Endodermal cell (in vitro differentiated cells): ENCODE data around the gene TNK2. TPM values are rescaled to one million over a fixed set of nuclear protein-coding genes. Genes with fewer than 3 reads are reported as not detected.

Experiments used
- DNase-seq: peaks from one replicate; pipeline ENCODE4 v3.0.0-alpha.2; 2017
- H3K27ac ChIP-seq: 2 replicates; pipeline ENCODE4 v1.5.1; 2013; ENCODE audit warnings: mild to moderate bottlenecking, low read depth, low read length, moderate library complexity
- H3K27me3 ChIP-seq: 2 replicates; pipeline ENCODE4 v1.6.1; 2013; ENCODE audit warnings: mild to moderate bottlenecking, low read length, moderate library complexity; ENCODE audit not compliant: insufficient read depth, control insufficient read depth, poor library complexity, severe bottlenecking
- H3K36me3 ChIP-seq: 2 replicates; pipeline ENCODE4 v1.7.0; 2013; ENCODE audit warnings: mild to moderate bottlenecking, low read length, moderate library complexity; ENCODE audit not compliant: control insufficient read depth, insufficient read depth
- H3K4me1 ChIP-seq: one replicate; pipeline ENCODE4 v1.7.0; 2013; ENCODE audit warnings: low read length; ENCODE audit not compliant: control insufficient read depth, insufficient read depth
- H3K4me3 ChIP-seq: 2 replicates; pipeline ENCODE4 v1.5.1; 2013; ENCODE audit warnings: mild to moderate bottlenecking, low read length, moderate library complexity
- H3K9ac ChIP-seq: 2 replicates; pipeline ENCODE4 v1.6.1; 2013; ENCODE audit warnings: mild to moderate bottlenecking, low read length, moderate library complexity; ENCODE audit not compliant: poor library complexity, severe bottlenecking; ENCODE audit errors: extremely low read depth
- H3K9me3 ChIP-seq: 2 replicates; pipeline ENCODE4 v1.6.1; 2013; ENCODE audit warnings: mild to moderate bottlenecking, low read length, moderate library complexity; ENCODE audit not compliant: control insufficient read depth
- H3K27ac Mint-ChIP-seq: 2 replicates; pipeline ENCODE4 v1.8.0; 2020; ENCODE audit warnings: mixed read lengths
- H3K27me3 Mint-ChIP-seq: 2 replicates; pipeline ENCODE4 v1.8.0; 2021; ENCODE audit warnings: mild to moderate bottlenecking, mixed read lengths; ENCODE audit not compliant: insufficient read depth
- H3K36me3 Mint-ChIP-seq: 2 replicates; pipeline ENCODE4 v1.8.0; 2020; ENCODE audit warnings: low read depth, mixed read lengths
- H3K4me1 Mint-ChIP-seq: 2 replicates; pipeline ENCODE4 v1.8.0; 2020; ENCODE audit warnings: mixed read lengths
- H3K4me3 Mint-ChIP-seq: 2 replicates; pipeline ENCODE4 v1.8.0; 2020; ENCODE audit warnings: mild to moderate bottlenecking, moderate library complexity, mixed read lengths
- H3K9me3 Mint-ChIP-seq: 2 replicates; pipeline ENCODE4 v1.8.0; 2020; ENCODE audit warnings: mild to moderate bottlenecking, mixed read lengths
- WGBS, 2 experiments: methylation state at CpG; one replicate each; pipeline versions ENCODE4 v1.1.5 to v1.1.7; 2013; ENCODE audit warnings: missing lambda C conversion rate in 2 of 2, mixed read lengths in 1 of 2; ENCODE audit not compliant: insufficient coverage in 1 of 2, insufficient read length in 1 of 2; 5-methylcytosine and 5-hydroxymethylcytosine counted together
- total RNA-seq, 2 donors: library from RNA; stranded (reverse); fragmentation: NEBNext Ultra II Directional in 1 of 2; extraction: Animal tissue kit (Norgen Biotek cat#: 25700) in 1 of 2; gene quantifications; 2 replicates in 1 of 2; 3 replicates in 1 of 2; pipeline ENCODE4 v1.2.1, GENCODE V29; 2021
- TF ChIP-seq, protein P1 (sequence below): fragments of 200-600 bp; sonication (generic); conservative IDR thresholded peaks from 2 replicates; pipeline ENCODE4 v1.5.0; 2021; ENCODE audit warnings: antibody characterized with exemption, mild to moderate bottlenecking

TNK2 gene
- total RNA-seq, 2 donors from 2014 or later = 53.2 to 85.7 TPM

DNA sequence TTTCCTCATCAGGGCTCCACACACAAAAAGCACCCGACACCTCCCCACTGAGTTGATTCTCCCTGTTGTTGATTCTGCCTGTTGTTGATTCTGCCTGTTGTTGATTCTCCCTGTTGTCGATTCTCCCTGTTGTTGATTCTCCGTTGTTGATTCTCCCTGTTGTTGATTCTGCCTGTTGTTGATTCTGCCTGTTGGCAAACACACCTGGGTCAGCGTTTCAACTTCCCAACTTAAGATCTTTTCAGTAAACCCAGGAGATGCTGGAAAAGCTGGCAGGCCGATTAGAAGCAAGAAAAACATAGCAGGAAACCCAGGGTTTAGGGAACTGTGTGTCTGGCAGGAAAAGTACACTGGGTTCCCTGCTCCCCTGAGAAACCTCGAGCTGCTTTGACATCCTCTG is 47.9 kb downstream of the TNK2 start:
- Histone ChIP-seq H3K4me1 (peaks cover 4% of the 10 kb centered on the region), H3K9me3 (no peaks in the 10 kb centered on the region), H3K27me3 (no peaks in the 10 kb centered on the region), H3K36me3 (peaks cover 2% of the 10 kb centered on the region), H3K9ac (no peak overlapping the region), H3K27ac (peak overlapping the region; percentile 8), H3K4me3 (no peak overlapping the region)
- 68 to 81% methylated on average over 3 to 6 of the region's 6 CpGs for WGBS, 2 experiments
- H3K27me3 Mint-ChIP-seq = no peaks in the 10 kb centered on the region
- no peak for DNase-seq
- TF ChIP-seq, protein P1, sequence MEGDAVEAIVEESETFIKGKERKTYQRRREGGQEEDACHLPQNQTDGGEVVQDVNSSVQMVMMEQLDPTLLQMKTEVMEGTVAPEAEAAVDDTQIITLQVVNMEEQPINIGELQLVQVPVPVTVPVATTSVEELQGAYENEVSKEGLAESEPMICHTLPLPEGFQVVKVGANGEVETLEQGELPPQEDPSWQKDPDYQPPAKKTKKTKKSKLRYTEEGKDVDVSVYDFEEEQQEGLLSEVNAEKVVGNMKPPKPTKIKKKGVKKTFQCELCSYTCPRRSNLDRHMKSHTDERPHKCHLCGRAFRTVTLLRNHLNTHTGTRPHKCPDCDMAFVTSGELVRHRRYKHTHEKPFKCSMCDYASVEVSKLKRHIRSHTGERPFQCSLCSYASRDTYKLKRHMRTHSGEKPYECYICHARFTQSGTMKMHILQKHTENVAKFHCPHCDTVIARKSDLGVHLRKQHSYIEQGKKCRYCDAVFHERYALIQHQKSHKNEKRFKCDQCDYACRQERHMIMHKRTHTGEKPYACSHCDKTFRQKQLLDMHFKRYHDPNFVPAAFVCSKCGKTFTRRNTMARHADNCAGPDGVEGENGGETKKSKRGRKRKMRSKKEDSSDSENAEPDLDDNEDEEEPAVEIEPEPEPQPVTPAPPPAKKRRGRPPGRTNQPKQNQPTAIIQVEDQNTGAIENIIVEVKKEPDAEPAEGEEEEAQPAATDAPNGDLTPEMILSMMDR = no peak
- no peaks in the 10 kb centered on the region for H3K9me3 Mint-ChIP-seq
- H3K4me1 Mint-ChIP-seq = peaks cover 30% of the 10 kb centered on the region
- H3K27ac Mint-ChIP-seq = peak overlapping the region; percentile 87
- peaks cover 7% of the 10 kb centered on the region for H3K36me3 Mint-ChIP-seq
- H3K4me3 Mint-ChIP-seq = peak overlapping the region; percentile 29

DNA sequence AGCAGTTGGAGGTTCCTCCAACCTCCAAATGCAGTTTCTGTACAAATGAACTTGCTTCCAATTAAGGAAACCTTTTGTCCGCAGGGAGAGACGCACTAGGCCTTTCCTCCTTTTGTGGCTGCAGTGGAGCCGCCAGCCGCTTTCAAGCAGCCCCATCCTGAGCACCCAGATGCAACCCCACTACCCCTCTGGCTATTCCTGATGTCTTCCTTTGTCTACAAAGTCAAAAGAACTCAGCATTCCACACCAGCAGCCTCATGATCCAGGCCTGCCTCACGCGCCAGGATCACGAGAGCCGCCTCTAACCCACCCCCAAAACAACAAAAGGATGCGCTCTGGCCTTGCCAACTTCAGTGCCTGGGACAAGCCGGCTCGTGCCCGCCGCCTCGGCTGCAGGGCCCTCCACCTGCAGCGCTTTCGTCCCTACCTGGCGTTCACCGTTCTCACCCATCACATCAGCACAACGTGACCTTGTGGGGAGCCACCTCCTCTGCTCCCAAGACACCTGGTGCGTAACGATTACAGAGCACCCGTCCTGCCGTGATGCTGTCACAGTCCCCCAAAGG is 48.4 kb downstream of the TNK2 start:
- H3K27me3 Mint-ChIP-seq = no peaks in the 10 kb centered on the region
- H3K9me3 Mint-ChIP-seq = no peaks in the 10 kb centered on the region
- Histone ChIP-seq H3K27ac (peak overlapping the region; percentile 3), H3K9me3 (no peaks in the 10 kb centered on the region), H3K9ac (peak overlapping the region; percentile 28), H3K27me3 (no peaks in the 10 kb centered on the region), H3K4me3 (no peak overlapping the region), H3K36me3 (no peaks in the 10 kb centered on the region), H3K4me1 (peaks cover 4% of the 10 kb centered on the region)
- WGBS, 2 experiments = 90 to 93% methylated on average over 13 to 23 of the region's 23 CpGs
- peaks cover 4% of the 10 kb centered on the region for H3K36me3 Mint-ChIP-seq
- peak; percentile 61 for DNase-seq
- peak overlapping the region; percentile 87 for H3K27ac Mint-ChIP-seq
- peak overlapping the region; percentile 29 for H3K4me3 Mint-ChIP-seq
- peaks cover 30% of the 10 kb centered on the region for H3K4me1 Mint-ChIP-seq
- TF ChIP-seq, protein P1 = no peak

DNA sequence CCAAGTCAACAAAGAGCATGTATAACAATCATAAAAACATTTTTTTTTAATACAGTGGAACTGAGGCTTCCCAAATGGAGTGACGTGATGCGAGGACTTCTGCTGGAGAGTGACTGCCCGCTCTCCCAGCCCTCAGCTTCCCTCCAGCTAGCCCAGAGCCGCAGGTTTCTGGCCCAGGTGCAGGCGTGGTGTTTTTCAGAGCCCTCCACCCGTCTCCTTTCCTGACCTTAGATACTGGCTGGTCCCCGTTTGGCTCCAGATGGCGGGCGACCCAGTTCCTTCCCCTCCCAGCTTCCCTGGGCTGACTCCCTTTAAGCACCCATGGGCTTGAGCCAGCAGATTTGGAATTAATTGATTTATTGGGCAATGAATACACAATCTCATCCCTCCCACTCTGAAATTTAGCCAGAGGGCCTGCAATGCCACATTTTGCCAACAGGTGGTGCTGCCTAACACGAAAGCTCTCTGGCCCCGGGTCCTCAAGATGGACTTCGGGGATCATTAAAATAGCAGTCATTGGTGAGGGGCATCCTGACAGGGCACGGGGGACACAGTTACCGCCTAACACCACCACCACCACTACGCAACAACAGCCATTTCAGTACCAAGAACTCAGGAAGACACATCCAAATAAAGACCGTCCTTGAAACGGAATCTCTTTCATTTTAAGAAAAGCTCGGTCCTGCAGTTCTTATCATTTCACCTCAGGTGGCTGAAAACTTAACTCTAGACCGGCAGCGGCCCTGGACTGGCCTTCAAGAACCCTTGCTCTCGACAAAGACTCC is 49.1 kb downstream of the TNK2 start:
- Histone ChIP-seq H3K9me3 (no peaks in the 10 kb centered on the region), H3K27me3 (no peaks in the 10 kb centered on the region), H3K4me3 (no peak overlapping the region), H3K9ac (peak overlapping the region; percentile 28), H3K27ac (peak overlapping the region; percentile 3), H3K4me1 (peaks cover 4% of the 10 kb centered on the region), H3K36me3 (no peaks in the 10 kb centered on the region)
- no peaks in the 10 kb centered on the region for H3K9me3 Mint-ChIP-seq
- WGBS, 2 experiments = 50 to 70% methylated on average over 15 to 21 of the region's 21 CpGs
- H3K27ac Mint-ChIP-seq = peak overlapping the region; percentile 87
- H3K4me3 Mint-ChIP-seq = peak overlapping the region; percentile 29
- H3K4me1 Mint-ChIP-seq = peaks cover 30% of the 10 kb centered on the region
- H3K36me3 Mint-ChIP-seq = peaks cover 3% of the 10 kb centered on the region
- peak; percentile 94 for DNase-seq
- TF ChIP-seq, protein P1 = peak; percentile 94
- no peaks in the 10 kb centered on the region for H3K27me3 Mint-ChIP-seq
